Activated naive CD8-positive, alpha-beta T cell treated with anti-CD3 and anti-CD28 coated beads, Interleukin-2, amount 10 ng/mL, durations not matched to agents 7 days and 5 days (primary cell): ENCODE data around the gene PTGR2. TPM values are rescaled to one million over a fixed set of nuclear protein-coding genes. Genes with fewer than 3 reads are reported as not detected.
A peak's percentile ranks its signal among the peaks of the same experiment; 100 is the strongest.

Experiments used
- ATAC-seq: fragments of 150-1000 bp; cut with Tn5 transposase; one replicate; pipeline ENCODE4 v1.10.0; 2021; ENCODE audit warnings: low read depth, moderate library complexity
- POLR2A ChIA-PET: fragments of 350-600 bp; sonication (Branson Sonifier 250); formaldehyde crosslinking; loops from one replicate; lab custom pipeline; 2021; ENCODE audit warnings: antibody characterized with exemption; lab: Charles Lee
- DNase-seq: peaks from one replicate; pipeline ENCODE4 v3.0.0; 2021
- H3K27ac Mint-ChIP-seq: one replicate; pipeline ENCODE4 v1.8.0; 2022; ENCODE audit warnings: mild to moderate bottlenecking, mixed read lengths
- H3K27me3 Mint-ChIP-seq: one replicate; pipeline ENCODE4 v1.8.0; 2022; ENCODE audit warnings: mild to moderate bottlenecking, moderate library complexity, mixed read lengths
- H3K36me3 Mint-ChIP-seq: one replicate; pipeline ENCODE4 v1.8.0; 2021; ENCODE audit warnings: mild to moderate bottlenecking, mixed read lengths
- H3K4me1 Mint-ChIP-seq: one replicate; pipeline ENCODE4 v1.8.0; 2021; ENCODE audit warnings: mixed read lengths
- H3K4me3 Mint-ChIP-seq: one replicate; pipeline ENCODE4 v1.8.0; 2022; ENCODE audit warnings: mild to moderate bottlenecking, moderate library complexity, mixed read lengths
- H3K9me3 Mint-ChIP-seq: one replicate; pipeline ENCODE4 v1.8.0; 2021; ENCODE audit warnings: mixed read lengths
- total RNA-seq, 2 experiments: library from RNA; stranded (reverse); gene quantifications; one replicate each; pipeline ENCODE4 v1.2.3, GENCODE V29; 2021

The PTGR2 gene
- total RNA-seq: 1 to 10 TPM; 3.4 to 3.6 TPM

DNA sequence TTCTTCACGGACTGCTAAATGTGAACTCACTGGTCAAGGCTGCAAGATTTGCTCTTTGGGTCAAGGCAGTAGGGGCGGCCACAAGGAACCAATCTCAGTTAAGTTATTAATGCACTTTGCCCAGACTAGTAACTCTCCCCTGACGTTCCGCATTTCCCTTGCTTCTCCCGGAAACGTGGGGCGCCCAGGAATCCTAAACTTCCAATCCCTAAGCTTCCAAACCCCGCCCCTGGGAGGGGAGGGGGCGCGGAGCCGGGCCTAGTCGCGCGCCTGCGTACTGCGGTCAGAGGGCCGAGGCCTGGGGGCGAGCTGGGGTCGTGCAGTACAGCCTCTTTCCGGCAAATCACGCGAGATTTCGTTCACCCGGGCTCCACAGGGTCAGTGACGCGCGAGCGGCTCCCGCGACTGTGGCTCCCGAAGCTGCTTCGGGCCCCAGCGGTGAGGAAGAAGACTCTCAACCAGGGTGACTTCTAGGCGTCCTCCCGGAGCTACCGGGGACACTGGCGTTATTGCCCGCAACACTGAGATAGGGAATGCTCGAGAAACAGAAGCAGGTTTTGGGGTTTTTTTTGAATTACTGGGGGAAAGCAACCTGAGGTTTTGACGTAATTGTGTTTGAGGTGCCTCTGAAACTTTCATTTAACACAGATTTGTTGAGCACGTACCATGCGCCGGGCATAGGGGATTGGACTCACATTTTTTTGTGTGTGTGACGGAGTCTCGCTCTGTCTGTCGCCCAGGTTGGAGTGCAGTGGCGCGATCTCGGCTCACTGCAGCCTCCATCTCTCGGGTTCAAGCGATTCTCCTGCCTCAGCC lies at the start of gene PTGR2:
Gene PTGR2 (plus strand): TSS at position 265 of the 816 bp plus-strand sequence. CDS start 7,032 bp downstream, outside the sequence.
- peak; percentile 98 for ATAC-seq
- H3K4me3 Mint-ChIP-seq: peak within 1 kb of the TSS; percentile 91
- H3K27ac Mint-ChIP-seq: peak within 1 kb of the TSS; percentile 94
- no peaks in the 10 kb centered on the region for H3K9me3 Mint-ChIP-seq
- peak; percentile 87 for DNase-seq
- no peaks in the 10 kb centered on the region for H3K36me3 Mint-ChIP-seq
- POLR2A ChIA-PET: interaction anchor here (0.6 to 2.7 kb wide), 8 partner anchors 9 to 239 kb away, joined by 3 to 15 read pairs (median 4); partner anchors contain the start of genes ALDH6A1 and ZNF410
- H3K27me3 Mint-ChIP-seq: peaks cover 2% of the 10 kb centered on the region
- H3K4me1 Mint-ChIP-seq: peaks cover 13% of the 10 kb centered on the region

DNA sequence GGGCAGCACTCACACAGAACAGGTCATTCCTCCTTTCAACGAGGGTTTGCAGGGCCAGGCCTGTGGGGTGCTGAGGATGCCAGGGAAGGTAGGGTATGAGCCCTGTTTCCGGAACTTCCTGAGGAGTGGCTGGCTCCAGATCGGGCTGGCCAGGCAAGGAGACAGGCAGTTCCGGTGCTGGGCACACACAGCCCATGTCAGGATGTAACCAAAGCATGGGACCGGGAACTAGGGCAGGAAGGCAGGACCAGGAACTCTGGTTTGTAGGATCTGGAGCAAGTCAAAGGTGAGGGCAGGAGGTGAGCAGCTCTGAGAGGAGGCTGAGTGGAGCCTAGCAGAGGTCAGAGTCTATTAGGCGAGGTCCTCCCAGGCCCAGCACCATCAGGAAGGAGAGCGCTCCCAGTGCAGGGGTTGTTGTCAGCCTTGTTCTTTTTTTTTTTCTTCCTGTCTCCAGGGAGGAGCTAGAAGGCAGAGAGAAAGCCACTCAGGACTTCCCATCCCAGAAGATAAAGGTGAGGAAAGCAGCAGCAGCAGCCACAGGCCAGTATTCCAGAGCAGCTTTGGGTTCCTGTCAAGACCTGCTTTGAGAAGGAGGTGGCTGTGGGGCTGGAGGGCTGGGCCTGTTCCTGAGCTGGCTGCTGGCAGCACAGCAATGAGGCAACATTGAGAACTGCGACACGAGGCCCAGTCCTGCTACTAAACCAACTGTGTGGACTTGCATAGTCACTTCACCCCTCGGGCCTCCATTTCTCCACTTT lies 49.0 kb upstream of the PTGR2 start:
- H3K27ac Mint-ChIP-seq: no peak overlapping the region
- H3K4me3 Mint-ChIP-seq: no peak overlapping the region
- H3K27me3 Mint-ChIP-seq: peaks cover 3% of the 10 kb centered on the region
- H3K36me3 Mint-ChIP-seq: peaks cover 4% of the 10 kb centered on the region
- no peak for DNase-seq
- ATAC-seq: no peak
- H3K9me3 Mint-ChIP-seq: no peaks in the 10 kb centered on the region
- POLR2A ChIA-PET: no interaction called here
- no peaks in the 10 kb centered on the region for H3K4me1 Mint-ChIP-seq

DNA sequence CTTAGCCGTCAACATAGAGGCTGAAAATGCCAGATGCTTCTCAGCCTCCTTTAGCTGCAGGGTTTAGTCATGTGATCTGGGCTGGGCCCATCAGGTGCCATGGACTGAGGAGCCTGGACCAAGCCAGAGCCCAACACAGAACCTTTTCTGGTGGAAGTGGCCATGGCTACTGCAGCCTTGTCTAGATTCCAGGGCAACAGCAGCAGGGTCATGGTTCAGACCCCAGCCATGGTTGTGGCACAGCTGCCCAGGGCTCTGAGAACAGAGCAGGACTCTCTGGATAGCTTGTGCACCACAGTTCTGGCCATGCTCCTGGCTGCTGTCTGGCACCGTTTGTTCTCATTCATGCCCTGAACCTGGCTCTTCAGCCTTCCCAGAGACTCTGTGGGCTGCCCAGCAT lies 47.0 kb upstream of the PTGR2 start:
- POLR2A ChIA-PET: no interaction called here
- DNase-seq (no peak), ATAC-seq (no peak)
- Mint-ChIP-seq H3K9me3 (no peaks in the 10 kb centered on the region), H3K4me1 (no peaks in the 10 kb centered on the region), H3K36me3 (peaks cover 4% of the 10 kb centered on the region), H3K27me3 (peaks cover 3% of the 10 kb centered on the region), H3K27ac (no peak overlapping the region), H3K4me3 (no peak overlapping the region)

DNA sequence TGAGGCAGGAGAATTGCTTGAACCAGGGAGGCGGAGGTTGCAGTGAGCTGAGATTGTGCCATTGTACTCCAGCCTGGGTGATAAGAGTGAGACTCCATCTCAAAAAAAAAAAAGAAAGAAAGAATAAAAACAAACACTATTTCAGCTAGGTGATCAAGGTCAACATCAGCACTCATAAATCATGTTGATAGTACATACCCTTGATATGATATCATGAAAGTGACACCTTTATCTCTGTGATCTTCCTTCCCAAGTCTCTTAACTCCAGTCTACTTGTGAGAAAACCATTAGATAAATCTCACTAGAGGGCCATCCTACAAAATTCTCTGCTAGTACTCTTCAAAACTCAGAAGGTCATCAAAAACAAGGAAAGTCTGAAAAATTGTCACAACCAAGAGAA lies 44.2 kb upstream of the PTGR2 start:
- Mint-ChIP-seq H3K27ac (no peak overlapping the region), H3K4me1 (peaks cover 10% of the 10 kb centered on the region), H3K9me3 (no peaks in the 10 kb centered on the region), H3K4me3 (no peak overlapping the region), H3K36me3 (peaks cover 1% of the 10 kb centered on the region), H3K27me3 (peaks cover 3% of the 10 kb centered on the region)
- ATAC-seq (no peak), DNase-seq (no peak)
- POLR2A ChIA-PET: no interaction called here

DNA sequence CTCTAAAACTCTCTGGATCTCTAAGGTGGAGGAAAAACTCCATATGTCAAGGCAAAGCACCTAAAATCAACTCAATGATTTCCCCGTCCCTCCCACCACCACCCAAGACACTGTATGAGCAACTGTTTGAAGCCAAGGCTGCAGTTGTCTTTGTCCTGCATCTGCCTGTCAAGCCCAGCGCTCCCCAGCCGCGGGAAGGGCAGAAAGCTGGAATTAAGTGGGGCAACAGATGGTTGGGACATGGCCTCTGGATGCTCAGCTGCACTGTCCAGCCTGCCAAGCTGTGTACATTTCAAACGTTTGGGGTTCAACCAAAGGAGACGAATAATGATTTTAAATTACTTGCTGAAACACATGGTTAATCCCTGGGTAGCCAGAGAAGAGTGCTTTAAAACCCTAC lies 42.2 kb upstream of the PTGR2 start:
- POLR2A ChIA-PET: interaction anchor here (0.7 kb wide), 1 partner anchor 31 kb away, joined by 3 read pairs; no protein-coding TSS in a partner anchor
- ATAC-seq: no peak
- no peak for DNase-seq
- H3K4me1 Mint-ChIP-seq: peaks cover 14% of the 10 kb centered on the region
- peaks cover 3% of the 10 kb centered on the region for H3K27me3 Mint-ChIP-seq
- no peak overlapping the region for H3K27ac Mint-ChIP-seq
- no peaks in the 10 kb centered on the region for H3K9me3 Mint-ChIP-seq
- no peaks in the 10 kb centered on the region for H3K36me3 Mint-ChIP-seq
- no peak overlapping the region for H3K4me3 Mint-ChIP-seq

DNA sequence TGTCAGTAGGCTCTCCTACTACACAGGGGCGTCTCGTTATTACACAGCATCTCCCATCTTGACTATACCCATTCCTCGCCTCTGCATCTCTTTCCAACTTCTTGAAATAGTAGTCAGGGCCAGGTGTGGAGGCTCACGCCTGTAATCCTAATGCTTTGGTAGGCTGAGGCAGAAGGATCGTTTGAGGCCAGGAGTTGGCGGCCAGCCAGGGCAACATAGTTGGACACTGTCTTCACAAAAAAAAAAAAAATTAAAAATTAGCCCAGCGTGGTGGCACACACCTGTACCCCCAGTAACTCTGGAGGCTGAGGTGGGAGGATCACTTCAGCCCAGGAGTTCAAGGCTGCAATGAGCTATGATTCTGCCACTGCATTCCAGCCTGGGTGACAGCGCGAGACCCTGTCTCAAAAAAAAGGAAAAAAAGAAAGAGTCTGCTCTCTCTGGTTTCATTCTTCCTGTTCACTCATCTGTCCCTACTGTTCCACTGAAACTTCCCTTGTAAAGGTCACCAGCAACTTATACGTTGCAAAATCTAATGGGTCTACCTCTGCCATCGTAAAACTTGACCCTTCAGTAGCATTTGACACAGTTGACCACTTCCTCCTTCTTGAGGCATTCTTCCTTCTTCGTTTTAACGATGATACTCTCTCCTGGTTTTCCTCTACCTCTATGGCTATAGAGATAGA lies 41.0 kb upstream of the PTGR2 start:
- Mint-ChIP-seq H3K27me3 (peaks cover 3% of the 10 kb centered on the region), H3K4me1 (peaks cover 14% of the 10 kb centered on the region), H3K4me3 (no peak overlapping the region), H3K9me3 (no peaks in the 10 kb centered on the region), H3K27ac (no peak overlapping the region), H3K36me3 (no peaks in the 10 kb centered on the region)
- POLR2A ChIA-PET: interaction anchor here (1.3 kb wide), 1 partner anchor 24 kb away, joined by 5 read pairs; no protein-coding TSS in a partner anchor
- DNase-seq (no peak), ATAC-seq (no peak)

DNA sequence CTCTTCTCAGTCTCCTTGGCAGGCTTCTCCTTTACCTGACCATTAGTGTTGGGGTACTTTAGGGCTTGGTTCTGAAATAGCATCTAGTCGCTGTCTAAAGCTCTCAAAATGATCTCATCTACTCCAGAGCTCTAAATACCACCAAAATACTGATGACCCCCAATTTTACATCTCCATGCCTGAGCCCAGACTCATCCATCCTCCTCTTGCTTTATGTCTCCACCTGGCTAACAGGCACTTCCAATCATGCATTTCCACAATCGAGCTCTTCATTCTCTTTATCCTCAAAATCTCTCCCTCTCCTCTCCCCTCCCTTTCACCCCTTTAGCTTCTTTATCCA lies 40.5 kb upstream of the PTGR2 start:
- DNase-seq (no peak), ATAC-seq (no peak)
- Mint-ChIP-seq H3K4me1 (peaks cover 14% of the 10 kb centered on the region), H3K4me3 (no peak overlapping the region), H3K9me3 (no peaks in the 10 kb centered on the region), H3K36me3 (no peaks in the 10 kb centered on the region), H3K27ac (no peak overlapping the region), H3K27me3 (peaks cover 3% of the 10 kb centered on the region)
- POLR2A ChIA-PET: interaction anchor here (1.3 kb wide), 1 partner anchor 25 kb away, joined by 5 read pairs; no protein-coding TSS in a partner anchor

DNA sequence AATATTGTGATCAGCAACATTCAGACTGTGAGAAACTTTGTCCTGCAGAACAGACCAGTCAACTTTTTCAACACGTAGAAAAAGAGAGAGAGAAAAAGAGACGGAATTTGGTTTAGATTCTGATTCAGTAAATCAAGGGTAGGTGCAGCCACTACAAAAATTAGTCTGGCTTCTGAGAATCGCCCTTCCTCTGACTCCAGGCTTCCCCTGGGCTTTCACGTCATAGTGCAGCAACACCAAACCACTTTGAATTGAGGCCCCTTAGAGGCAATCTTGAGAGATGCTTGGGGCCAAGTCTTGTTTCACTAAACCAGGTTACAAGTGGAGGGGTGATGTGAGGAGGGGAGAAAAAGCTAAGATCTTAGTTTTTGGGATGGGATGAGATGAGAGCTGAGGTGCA lies 37.5 kb upstream of the PTGR2 start:
- H3K4me3 Mint-ChIP-seq: no peak overlapping the region
- H3K36me3 Mint-ChIP-seq: no peaks in the 10 kb centered on the region
- H3K27me3 Mint-ChIP-seq: no peaks in the 10 kb centered on the region
- ATAC-seq (no peak), DNase-seq (no peak)
- H3K27ac Mint-ChIP-seq: no peak overlapping the region
- POLR2A ChIA-PET: no interaction called here
- no peaks in the 10 kb centered on the region for H3K9me3 Mint-ChIP-seq
- H3K4me1 Mint-ChIP-seq: peaks cover 14% of the 10 kb centered on the region

DNA sequence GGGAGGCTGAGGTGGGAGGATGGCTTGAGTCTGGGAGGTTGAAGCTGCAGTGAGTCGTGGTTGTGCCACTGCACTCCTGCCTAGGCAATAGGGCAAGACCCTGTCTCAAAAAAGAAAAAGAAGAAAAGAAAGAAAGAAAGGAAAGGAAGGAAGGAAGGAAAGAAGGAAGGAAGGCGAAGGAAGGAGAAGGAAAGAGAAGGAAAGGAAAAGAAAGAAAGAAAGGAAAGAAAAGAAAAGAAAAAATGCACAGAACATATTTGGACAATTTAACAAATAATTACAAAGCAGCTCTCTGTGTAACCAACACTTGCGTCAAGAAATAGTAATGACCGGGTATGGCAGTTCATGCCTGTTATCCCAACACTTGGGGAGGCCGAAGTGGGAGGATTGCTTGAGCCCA lies 35.8 kb upstream of the PTGR2 start:
- Mint-ChIP-seq H3K4me3 (no peak overlapping the region), H3K4me1 (peaks cover 10% of the 10 kb centered on the region), H3K9me3 (no peaks in the 10 kb centered on the region), H3K36me3 (no peaks in the 10 kb centered on the region), H3K27me3 (no peaks in the 10 kb centered on the region), H3K27ac (no peak overlapping the region)
- DNase-seq (no peak), ATAC-seq (no peak)
- POLR2A ChIA-PET: interaction anchor here (0.8 kb wide), 1 partner anchor 18 kb away, joined by 6 read pairs; no protein-coding TSS in a partner anchor

DNA sequence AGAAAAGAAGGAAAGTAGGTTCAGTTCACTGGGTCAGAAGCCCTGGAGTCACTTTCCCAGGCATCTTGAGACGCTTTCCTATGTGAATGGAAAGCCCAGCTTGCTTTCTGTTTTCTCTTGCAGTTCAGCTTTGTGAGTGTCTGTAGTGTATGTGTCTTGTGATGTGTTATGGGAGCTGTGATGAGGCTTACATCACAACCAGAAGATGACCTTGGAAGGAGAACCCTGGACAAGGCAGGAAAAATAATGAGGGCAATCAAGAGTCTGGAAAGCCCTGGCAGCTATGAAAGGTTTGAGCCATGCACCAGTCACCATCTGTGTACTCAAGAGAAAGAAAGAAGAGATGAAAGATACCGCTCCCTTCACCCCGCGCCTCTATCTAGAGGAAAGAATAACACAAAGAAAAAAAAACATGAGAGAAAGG lies 35.2 kb upstream of the PTGR2 start:
- Mint-ChIP-seq H3K27me3 (peaks cover 3% of the 10 kb centered on the region), H3K4me3 (no peak overlapping the region), H3K4me1 (peaks cover 5% of the 10 kb centered on the region), H3K9me3 (no peaks in the 10 kb centered on the region), H3K36me3 (no peaks in the 10 kb centered on the region), H3K27ac (no peak overlapping the region)
- no peak for ATAC-seq
- DNase-seq: no peak
- POLR2A ChIA-PET: no interaction called here

DNA sequence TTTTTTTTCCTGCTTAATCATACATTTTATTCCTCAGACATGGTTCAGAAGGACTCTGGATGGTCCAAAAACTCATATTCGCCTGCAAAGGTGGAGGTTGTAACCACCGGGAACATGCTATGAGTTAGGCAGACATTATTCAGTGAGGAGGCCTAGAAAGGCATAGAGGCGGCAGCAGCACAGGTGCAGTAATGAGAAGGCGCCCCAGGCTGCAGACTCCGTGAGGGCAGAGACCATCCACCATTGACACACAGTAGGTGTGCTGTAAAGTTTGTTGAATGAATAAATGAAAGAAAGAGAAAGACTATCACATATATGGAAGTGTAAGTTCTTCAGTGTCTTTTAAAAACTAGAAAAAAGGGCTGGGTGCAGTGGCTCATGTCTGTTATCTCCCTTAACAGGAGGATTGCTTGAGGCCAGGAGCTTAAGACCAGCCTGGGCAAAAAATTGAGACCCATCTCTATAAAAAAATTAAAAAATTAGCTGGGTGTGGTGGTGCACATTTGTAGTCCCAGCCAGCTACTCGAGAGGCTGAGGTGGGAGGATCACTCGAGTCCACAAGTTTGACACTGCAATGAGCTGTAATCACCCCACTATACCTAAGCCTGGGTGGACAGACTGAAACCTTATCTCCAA lies 34.5 kb upstream of the PTGR2 start:
- no peak overlapping the region for H3K4me3 Mint-ChIP-seq
- H3K27ac Mint-ChIP-seq: no peak overlapping the region
- no peaks in the 10 kb centered on the region for H3K36me3 Mint-ChIP-seq
- H3K27me3 Mint-ChIP-seq: peaks cover 6% of the 10 kb centered on the region
- H3K9me3 Mint-ChIP-seq: no peaks in the 10 kb centered on the region
- peaks cover 4% of the 10 kb centered on the region for H3K4me1 Mint-ChIP-seq
- POLR2A ChIA-PET: no interaction called here
- ATAC-seq: no peak
- DNase-seq: no peak

DNA sequence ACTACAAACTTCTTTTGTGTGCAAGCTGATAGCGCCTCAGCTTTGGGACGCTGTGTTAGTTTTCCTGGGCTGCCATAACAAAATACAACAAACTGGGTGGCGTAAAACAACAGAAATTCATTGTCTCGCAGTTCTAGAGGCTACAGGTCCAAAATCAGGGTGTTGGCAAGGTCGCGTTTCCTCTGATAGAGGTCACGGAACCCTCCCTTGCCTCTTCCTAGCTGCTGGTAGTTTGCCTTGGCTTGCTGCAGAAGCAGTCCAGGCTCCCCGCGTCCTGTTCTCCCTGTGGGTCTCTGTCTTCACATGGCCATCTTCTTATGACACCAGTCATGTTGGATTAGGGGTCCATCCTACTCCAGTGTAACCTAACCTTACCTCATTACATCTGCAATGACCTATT lies 32.8 kb upstream of the PTGR2 start:
- no peak for ATAC-seq
- peaks cover 10% of the 10 kb centered on the region for H3K27me3 Mint-ChIP-seq
- no peaks in the 10 kb centered on the region for H3K36me3 Mint-ChIP-seq
- H3K9me3 Mint-ChIP-seq: no peaks in the 10 kb centered on the region
- no peak for DNase-seq
- H3K27ac Mint-ChIP-seq: no peak overlapping the region
- peaks cover 4% of the 10 kb centered on the region for H3K4me1 Mint-ChIP-seq
- H3K4me3 Mint-ChIP-seq: no peak overlapping the region
- POLR2A ChIA-PET: no interaction called here

DNA sequence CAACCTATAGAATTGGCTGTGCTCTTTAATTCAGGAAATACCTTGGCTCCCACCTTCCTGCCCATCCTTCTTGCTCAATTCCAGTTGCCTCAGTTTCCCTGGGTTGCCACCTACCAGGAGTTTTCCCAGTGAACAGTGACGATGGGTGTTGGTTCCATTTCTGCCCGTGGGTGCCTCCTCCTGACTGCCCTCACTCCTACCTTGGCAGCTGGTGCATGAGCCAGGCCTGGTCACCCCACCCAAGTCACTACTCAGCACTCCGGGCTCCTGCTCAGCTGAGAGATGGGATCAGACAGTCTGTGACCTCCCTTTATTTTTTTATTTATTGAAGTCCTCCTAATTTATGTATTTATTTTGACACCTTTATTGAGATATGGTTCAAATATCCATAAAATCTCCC lies 31.0 kb upstream of the PTGR2 start:
- POLR2A ChIA-PET: no interaction called here
- Mint-ChIP-seq H3K36me3 (no peaks in the 10 kb centered on the region), H3K4me3 (no peak overlapping the region), H3K27ac (no peak overlapping the region), H3K4me1 (peaks cover under 1% of the 10 kb centered on the region), H3K9me3 (no peaks in the 10 kb centered on the region), H3K27me3 (peaks cover 10% of the 10 kb centered on the region)
- DNase-seq (no peak), ATAC-seq (no peak)
